HEK293T (cell line): Measurements from ENCODE around the gene IRF6.

Experiments used
- FOXK2 ChIP-seq: fragments of 450-650 bp; IDR thresholded peaks from 2 replicates; pipeline ENCODE4 v1.6.1; 2016; ENCODE audit warnings: mild to moderate bottlenecking
- NFRKB ChIP-seq: fragments of 450-650 bp; IDR thresholded peaks from 2 replicates; pipeline ENCODE4 v1.6.1; 2016; ENCODE audit warnings: mild to moderate bottlenecking, moderate library complexity
- ZNF384 ChIP-seq: fragments of 450-650 bp; IDR thresholded peaks from 2 replicates; pipeline ENCODE4 v1.6.1; 2016

DNA sequence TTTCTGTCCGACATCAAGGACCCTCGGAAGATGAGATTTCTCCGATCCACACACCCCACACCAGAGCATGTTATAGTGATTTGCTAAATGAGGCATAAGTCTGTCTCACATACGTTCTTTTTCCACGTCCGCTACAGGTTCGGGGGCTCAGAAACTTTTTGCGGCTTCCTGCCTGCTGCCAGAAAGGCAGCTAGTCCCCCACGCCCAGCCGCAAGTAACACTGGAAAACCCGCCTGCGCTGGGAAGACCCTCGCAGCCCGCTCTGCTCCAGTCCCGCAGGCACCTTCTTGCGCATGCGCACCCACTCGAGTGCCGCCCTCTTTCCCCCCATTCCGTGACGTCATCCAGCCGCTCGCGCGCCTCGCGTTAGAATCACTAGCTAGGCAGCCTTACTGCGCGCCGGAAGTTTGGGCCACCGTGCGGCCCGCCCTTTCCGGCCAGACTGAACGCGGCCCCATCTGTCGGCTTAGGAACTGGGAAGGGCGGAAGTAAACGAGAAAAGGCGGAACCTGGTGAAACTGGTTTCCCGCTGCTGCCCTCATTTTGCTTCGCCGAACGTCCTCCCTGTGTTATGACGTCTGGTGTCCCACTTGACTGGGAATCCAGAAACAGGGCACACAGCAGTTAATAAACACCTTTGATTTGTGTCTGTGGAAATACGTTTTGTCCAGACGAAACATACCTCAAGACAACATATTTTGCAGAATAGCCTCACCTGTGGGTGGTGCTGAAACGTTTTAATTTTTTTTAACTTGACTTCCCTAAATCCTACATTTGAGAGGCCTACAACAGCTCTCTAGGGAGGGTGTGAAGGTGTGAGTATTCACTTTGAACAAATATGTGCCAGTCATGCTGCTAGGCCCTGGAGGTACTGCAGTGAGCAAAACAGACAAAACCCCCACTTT lies 21.4 kb downstream of the IRF6 start, which contains the start of gene C1orf74:
- TF ChIP-seq FOXK2 (no peak), ZNF384 (no peak), NFRKB (no peak)
